HepG2 (cell line): ENCODE data around the gene CACNG7. TPM values are rescaled to one million over a fixed set of nuclear protein-coding genes. Genes with fewer than 3 reads are reported as not detected.

Experiments
- ERF ChIP-seq: IDR thresholded peaks from 2 replicates; pipeline ENCODE4 v1.6.1; 2018; ENCODE audit warnings: missing biosample characterization, missing genetic modification reagents
- HOXA5 ChIP-seq: sonication (generic); formaldehyde crosslinking; IDR thresholded peaks from 2 replicates; pipeline ENCODE4 v1.4.0; 2020; ENCODE audit warnings: missing genetic modification reagents
- MIER2 ChIP-seq: IDR thresholded peaks from 2 replicates; pipeline ENCODE4 v1.6.1; 2016; ENCODE audit warnings: missing biosample characterization, missing genetic modification reagents
- MXI1 ChIP-seq: IDR thresholded peaks from 3 replicates; pipeline ENCODE4 v1.6.1; 2012; ENCODE audit warnings: low read depth, low read length, inconsistent platforms, borderline replicate concordance
- RBFOX2 ChIP-seq: fragments of 200-400 bp; formaldehyde crosslinking; IDR thresholded peaks from 2 replicates; pipeline ENCODE4 v1.6.1; 2017; ENCODE audit warnings: low read depth, mild to moderate bottlenecking, low read length
- REST ChIP-seq, 2 experiments: IDR thresholded peaks; 2 replicates each; pipeline ENCODE4 v1.6.1; 2011 to 2012; ENCODE audit warnings: low read length in 2 of 2, borderline replicate concordance in 1 of 2, low read depth in 1 of 2, mild to moderate bottlenecking in 1 of 2, moderate library complexity in 1 of 2
- RFX3 ChIP-seq: IDR thresholded peaks from 2 replicates; pipeline ENCODE4 v1.6.1; 2016; ENCODE audit warnings: missing biosample characterization, missing genetic modification reagents
- SALL1 ChIP-seq: sonication (generic); formaldehyde crosslinking; IDR thresholded peaks from 2 replicates; pipeline ENCODE4 v1.8.0; 2022; ENCODE audit warnings: mild to moderate bottlenecking, missing genetic modification reagents
- SMAD3 ChIP-seq: sonication (generic); formaldehyde crosslinking; IDR thresholded peaks from 2 replicates; pipeline ENCODE4 v1.4.0; 2020; ENCODE audit warnings: missing genetic modification reagents
- TGIF2 ChIP-seq: IDR thresholded peaks from 2 replicates; pipeline ENCODE4 v1.6.1; 2016; ENCODE audit warnings: control low read depth, missing compliant biosample characterization
- ZNF138 ChIP-seq: sonication (generic); formaldehyde crosslinking; IDR thresholded peaks from 2 replicates; pipeline ENCODE4 v1.5.0; 2020; ENCODE audit warnings: mild to moderate bottlenecking, low read depth, missing genetic modification reagents
- ZNF773 ChIP-seq: sonication (generic); formaldehyde crosslinking; IDR thresholded peaks from 2 replicates; pipeline ENCODE4 v1.4.0; 2020; ENCODE audit warnings: missing genetic modification reagents, borderline replicate concordance
- polyA plus RNA-seq, 8 experiments: library from polyadenylated mRNA; depleted of rRNA in 3 of 8; stranded (reverse) in 7 of 8; unstranded in 1 of 8; fragments of >200 nt; fragmentation: Illumina TruSeq in 4 of 8; extraction: Trizol in 4 of 8; gene quantifications; 2 replicates each; pipeline versions ENCODE4 v1.2.1 to v1.2.3, GENCODE V29; 2011 to 2016; ENCODE audit warnings: low read depth in 4 of 8, missing spikeins in 1 of 8, mixed read lengths in 1 of 8; ENCODE audit not compliant: insufficient read depth in 1 of 8
- total RNA-seq, 5 experiments: library from RNA; depleted of rRNA; stranded (reverse); fragments of >200 nt; fragmentation: Illumina TruSeq; extraction: Trizol; gene quantifications; 2 replicates each; pipeline ENCODE4 v1.2.3, GENCODE V29; 2016; ENCODE audit warnings: low read depth in 1 of 5
- TF ChIP-seq, protein P1 (sequence below): sonication (generic); formaldehyde crosslinking; IDR thresholded peaks from 2 replicates; pipeline ENCODE4 v1.5.0; 2020; ENCODE audit warnings: missing genetic modification reagents, mild to moderate bottlenecking, borderline replicate concordance

CACNG7 gene
- total and polyA plus RNA-seq, 2 of the 13 experiments (the other 11 are each of a cell fraction or from before 2014, with no cell fraction given): not detected

GRCh38 chr19:53903055-53903680, 5.9 kb upstream of the CACNG7 start (continued):
- TF ChIP-seq REST (IDR thresholded peaks at IDR 0.05; ENCODE audit: borderline replicate concordance in 1 of 2, low read depth in 1 of 2, low read length in 2 of 2): peak; percentile 81 to 97
- no peak for TF ChIP-seq ZNF138 (CRISPR knock-in tag)
- peak; percentile 43; the same call in 1 of the 2 replicates for TF ChIP-seq SALL1 (CRISPR knock-in tag)
- peak; percentile 70; the same call in 1 of the 2 replicates for TF ChIP-seq TGIF2
- peak; percentile 72; the same call in 1 of the 2 replicates for TF ChIP-seq SMAD3 (CRISPR knock-in tag)
- TF ChIP-seq, protein P1, sequence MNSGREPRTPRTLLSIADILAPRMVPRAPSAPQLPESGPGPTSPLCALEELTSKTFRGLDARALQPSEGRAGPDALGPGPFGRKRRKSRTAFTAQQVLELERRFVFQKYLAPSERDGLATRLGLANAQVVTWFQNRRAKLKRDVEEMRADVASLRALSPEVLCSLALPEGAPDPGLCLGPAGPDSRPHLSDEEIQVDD (CRISPR knock-in tag): no peak
- peak; percentile 65 for TF ChIP-seq ERF (CRISPR knock-in tag)
- peak; percentile 95 for TF ChIP-seq MIER2 (CRISPR knock-in tag)
- TF ChIP-seq RBFOX2: no peak
- TF ChIP-seq RFX3 (CRISPR knock-in tag): 0 out of 2 replicates have a peak, but pooled peaks have one; percentile 34
- 0 out of 3 replicates have a peak, but pooled peaks have one; percentile 29 for TF ChIP-seq MXI1
- TF ChIP-seq ZNF773: no peak
- peak; percentile 65; the same call in 1 of the 2 replicates for TF ChIP-seq HOXA5 (CRISPR knock-in tag)
- TF ChIP-seq, all 625 proteins: peak for 29
